ENCODE data around the gene CCDC38. TPM values are rescaled to one million over a fixed set of nuclear protein-coding genes. Genes with fewer than 3 reads are reported as not detected.
A peak's percentile ranks its signal among the peaks of the same experiment; 100 is the strongest.

The CCDC38 gene
- not detected for polyA plus RNA-seq

- no peaks in the 10 kb centered on the region for H3K9me3 ChIP-seq (ENCODE audit: control insufficient read depth in 2 of 2, insufficient read depth in 1 of 2, low read depth in 1 of 2, low read length in 1 of 2)
- 0 to 1% methylated on average over 50 to 51 of the region's 51 CpGs for WGBS, 2 donors
- no peaks in the 10 kb centered on the region for H3K4me1 ChIP-seq (ENCODE audit: control insufficient read depth in 2 of 2, insufficient read depth in 2 of 2, low read length in 1 of 2)
- H3K4me3 ChIP-seq (ENCODE audit: low read depth in 1 of 2, low read length in 2 of 2), result peak within 1 kb of the TSS; percentile 56 to 73
- no peaks in the 10 kb centered on the region for H3K36me3 ChIP-seq (ENCODE audit: control insufficient read depth in 2 of 2, insufficient read depth in 2 of 2, low read length in 1 of 2)
- no peaks in the 10 kb centered on the region for H3K27me3 ChIP-seq (ENCODE audit: control insufficient read depth in 1 of 2, insufficient read depth in 2 of 2, low read length in 2 of 2)
- peak within 1 kb of the TSS; percentile 26 to 81 for H3K27ac ChIP-seq (ENCODE audit: low read depth in 2 of 2, low read length in 1 of 2)
Observed at GRCh38 chr12:95942524-95943329, at the start of gene CCDC38. TSS of gene CCDC38 (minus strand) at chr12:95942614. CDS start at chr12:95936509, 6,105 bp downstream.

GRCh38 chr12:95990136-95990535 is 47.7 kb upstream of the CCDC38 start:
- no peaks in the 10 kb centered on the region for H3K4me1 ChIP-seq (ENCODE audit: control insufficient read depth in 2 of 2, insufficient read depth in 2 of 2, low read length in 1 of 2)
- H3K36me3 ChIP-seq (ENCODE audit: control insufficient read depth in 2 of 2, insufficient read depth in 2 of 2, low read length in 1 of 2), result no peaks in the 10 kb centered on the region
- no peak overlapping the region for H3K4me3 ChIP-seq (ENCODE audit: low read depth in 1 of 2, low read length in 2 of 2)
- WGBS, 2 donors, result 85 to 89% methylated on average over 7 of the region's 7 CpGs
- H3K27ac ChIP-seq (ENCODE audit: low read depth in 2 of 2, low read length in 1 of 2), result no peak overlapping the region
- no peaks in the 10 kb centered on the region for H3K27me3 ChIP-seq (ENCODE audit: control insufficient read depth in 1 of 2, insufficient read depth in 2 of 2, low read length in 2 of 2)
- H3K9me3 ChIP-seq (ENCODE audit: control insufficient read depth in 2 of 2, insufficient read depth in 1 of 2, low read depth in 1 of 2, low read length in 1 of 2), result no peaks in the 10 kb centered on the region

- Histone ChIP-seq H3K27me3 (ENCODE audit: control insufficient read depth in 1 of 2, insufficient read depth in 2 of 2, low read length in 2 of 2) (no peaks in the 10 kb centered on the region), H3K36me3 (ENCODE audit: control insufficient read depth in 2 of 2, insufficient read depth in 2 of 2, low read length in 1 of 2) (no peaks in the 10 kb centered on the region), H3K9me3 (ENCODE audit: control insufficient read depth in 2 of 2, insufficient read depth in 1 of 2, low read depth in 1 of 2, low read length in 1 of 2) (no peaks in the 10 kb centered on the region), H3K4me1 (ENCODE audit: control insufficient read depth in 2 of 2, insufficient read depth in 2 of 2, low read length in 1 of 2) (no peaks in the 10 kb centered on the region), H3K4me3 (ENCODE audit: low read depth in 1 of 2, low read length in 2 of 2) (no peak overlapping the region), H3K27ac (ENCODE audit: low read depth in 2 of 2, low read length in 1 of 2) (no peak overlapping the region)
- 53 to 65% methylated on average over 4 of the region's 4 CpGs for WGBS, 2 donors
Observed at GRCh38 chr12:95989504-95990123, 47.2 kb upstream of the CCDC38 start.

GRCh38 chr12:95988506-95989275 is 46.3 kb upstream of the CCDC38 start:
- Histone ChIP-seq H3K27ac (ENCODE audit: low read depth in 2 of 2, low read length in 1 of 2) (no peak overlapping the region), H3K27me3 (ENCODE audit: control insufficient read depth in 1 of 2, insufficient read depth in 2 of 2, low read length in 2 of 2) (no peaks in the 10 kb centered on the region), H3K9me3 (ENCODE audit: control insufficient read depth in 2 of 2, insufficient read depth in 1 of 2, low read depth in 1 of 2, low read length in 1 of 2) (no peaks in the 10 kb centered on the region), H3K4me1 (ENCODE audit: control insufficient read depth in 2 of 2, insufficient read depth in 2 of 2, low read length in 1 of 2) (no peaks in the 10 kb centered on the region), H3K36me3 (ENCODE audit: control insufficient read depth in 2 of 2, insufficient read depth in 2 of 2, low read length in 1 of 2) (no peaks in the 10 kb centered on the region), H3K4me3 (ENCODE audit: low read depth in 1 of 2, low read length in 2 of 2) (no peak overlapping the region)
- whole genome bisulfite sequencing, 2 donors, result 84 to 87% methylated on average over 11 of the region's 11 CpGs

GRCh38 chr12:95986635-95987570 is 44.5 kb upstream of the CCDC38 start:
- no peaks in the 10 kb centered on the region for H3K4me1 ChIP-seq (ENCODE audit: control insufficient read depth in 2 of 2, insufficient read depth in 2 of 2, low read length in 1 of 2)
- no peak overlapping the region for H3K4me3 ChIP-seq (ENCODE audit: low read depth in 1 of 2, low read length in 2 of 2)
- no peaks in the 10 kb centered on the region for H3K27me3 ChIP-seq (ENCODE audit: control insufficient read depth in 1 of 2, insufficient read depth in 2 of 2, low read length in 2 of 2)
- H3K27ac ChIP-seq (ENCODE audit: low read depth in 2 of 2, low read length in 1 of 2), result no peak overlapping the region
- 82% methylated on average over 14 of the region's 14 CpGs for WGBS, 2 donors
- no peaks in the 10 kb centered on the region for H3K9me3 ChIP-seq (ENCODE audit: control insufficient read depth in 2 of 2, insufficient read depth in 1 of 2, low read depth in 1 of 2, low read length in 1 of 2)
- no peaks in the 10 kb centered on the region for H3K36me3 ChIP-seq (ENCODE audit: control insufficient read depth in 2 of 2, insufficient read depth in 2 of 2, low read length in 1 of 2)

GRCh38 chr12:95984682-95985081 is 42.3 kb upstream of the CCDC38 start:
- Histone ChIP-seq H3K4me1 (ENCODE audit: control insufficient read depth in 2 of 2, insufficient read depth in 2 of 2, low read length in 1 of 2) (no peaks in the 10 kb centered on the region), H3K27ac (ENCODE audit: low read depth in 2 of 2, low read length in 1 of 2) (no peak overlapping the region), H3K9me3 (ENCODE audit: control insufficient read depth in 2 of 2, insufficient read depth in 1 of 2, low read depth in 1 of 2, low read length in 1 of 2) (no peaks in the 10 kb centered on the region), H3K4me3 (ENCODE audit: low read depth in 1 of 2, low read length in 2 of 2) (no peak overlapping the region), H3K27me3 (ENCODE audit: control insufficient read depth in 1 of 2, insufficient read depth in 2 of 2, low read length in 2 of 2) (no peaks in the 10 kb centered on the region), H3K36me3 (ENCODE audit: control insufficient read depth in 2 of 2, insufficient read depth in 2 of 2, low read length in 1 of 2) (no peaks in the 10 kb centered on the region)
- 76 to 91% methylated on average over 1 of the region's 1 CpG for WGBS, 2 donors

- H3K27me3 ChIP-seq (ENCODE audit: control insufficient read depth in 1 of 2, insufficient read depth in 2 of 2, low read length in 2 of 2), result no peaks in the 10 kb centered on the region
- H3K4me1 ChIP-seq (ENCODE audit: control insufficient read depth in 2 of 2, insufficient read depth in 2 of 2, low read length in 1 of 2), result no peaks in the 10 kb centered on the region
- no peaks in the 10 kb centered on the region for H3K9me3 ChIP-seq (ENCODE audit: control insufficient read depth in 2 of 2, insufficient read depth in 1 of 2, low read depth in 1 of 2, low read length in 1 of 2)
- no peak overlapping the region for H3K27ac ChIP-seq (ENCODE audit: low read depth in 2 of 2, low read length in 1 of 2)
- H3K36me3 ChIP-seq (ENCODE audit: control insufficient read depth in 2 of 2, insufficient read depth in 2 of 2, low read length in 1 of 2), result no peaks in the 10 kb centered on the region
- no peak overlapping the region for H3K4me3 ChIP-seq (ENCODE audit: low read depth in 1 of 2, low read length in 2 of 2)
- WGBS, 2 donors, result 70 to 86% methylated on average over 1 of the region's 1 CpG
Observed at GRCh38 chr12:95982602-95983001, 40.2 kb upstream of the CCDC38 start.

- no peaks in the 10 kb centered on the region for H3K36me3 ChIP-seq (ENCODE audit: control insufficient read depth in 2 of 2, insufficient read depth in 2 of 2, low read length in 1 of 2)
- no peaks in the 10 kb centered on the region for H3K9me3 ChIP-seq (ENCODE audit: control insufficient read depth in 2 of 2, insufficient read depth in 1 of 2, low read depth in 1 of 2, low read length in 1 of 2)
- H3K27me3 ChIP-seq (ENCODE audit: control insufficient read depth in 1 of 2, insufficient read depth in 2 of 2, low read length in 2 of 2), result no peaks in the 10 kb centered on the region
- WGBS, 2 donors, result 85 to 92% methylated on average over 5 of the region's 5 CpGs
- H3K4me1 ChIP-seq (ENCODE audit: control insufficient read depth in 2 of 2, insufficient read depth in 2 of 2, low read length in 1 of 2), result no peaks in the 10 kb centered on the region
- no peak overlapping the region for H3K4me3 ChIP-seq (ENCODE audit: low read depth in 1 of 2, low read length in 2 of 2)
- H3K27ac ChIP-seq (ENCODE audit: low read depth in 2 of 2, low read length in 1 of 2), result no peak overlapping the region
Observed at GRCh38 chr12:95980437-95980836, 38.0 kb upstream of the CCDC38 start.

GRCh38 chr12:95978774-95979173 is 36.4 kb upstream of the CCDC38 start:
- Histone ChIP-seq H3K4me1 (ENCODE audit: control insufficient read depth in 2 of 2, insufficient read depth in 2 of 2, low read length in 1 of 2) (no peaks in the 10 kb centered on the region), H3K9me3 (ENCODE audit: control insufficient read depth in 2 of 2, insufficient read depth in 1 of 2, low read depth in 1 of 2, low read length in 1 of 2) (no peaks in the 10 kb centered on the region), H3K36me3 (ENCODE audit: control insufficient read depth in 2 of 2, insufficient read depth in 2 of 2, low read length in 1 of 2) (no peaks in the 10 kb centered on the region), H3K27ac (ENCODE audit: low read depth in 2 of 2, low read length in 1 of 2) (no peak overlapping the region), H3K4me3 (ENCODE audit: low read depth in 1 of 2, low read length in 2 of 2) (no peak overlapping the region), H3K27me3 (ENCODE audit: control insufficient read depth in 1 of 2, insufficient read depth in 2 of 2, low read length in 2 of 2) (no peaks in the 10 kb centered on the region)
- 91 to 92% methylated on average over 3 of the region's 3 CpGs for WGBS, 2 donors

Data from esophagus (tissue), 2 donors.